Esophagus muscularis mucosa (tissue), 4 donors: ENCODE data around the gene PLA1A. TPM values are rescaled to one million over a fixed set of nuclear protein-coding genes. Genes with fewer than 3 reads are reported as not detected.
A peak's percentile ranks its signal among the peaks of the same experiment; 100 is the strongest.

Source experiments
- DNase-seq: peaks from one replicate; pipeline ENCODE4 v3.0.0-alpha.2; 2017; ENCODE audit errors: extremely low spot score
- H3K27ac ChIP-seq, 4 donors: fragments of 200-600 bp; sonication (generic); replicated peaks in 1 of 4; 1 replicate in 3 of 4; 2 replicates in 1 of 4; pipeline ENCODE4 v1.5.1; 2016 to 2019; ENCODE audit warnings: mild to moderate bottlenecking in 1 of 4
- H3K27me3 ChIP-seq, 4 donors: fragments of 200-600 bp; sonication (generic); one replicate each; pipeline versions ENCODE4 v1.5.1 to v1.6.0; 2016 to 2019
- H3K36me3 ChIP-seq, 4 donors: fragments of 200-600 bp; sonication (generic); one replicate each; pipeline ENCODE4 v1.5.1; 2016 to 2019
- H3K4me1 ChIP-seq, 4 donors: fragments of 200-600 bp; sonication (generic); one replicate each; pipeline ENCODE4 v1.5.1; 2016 to 2019
- H3K4me3 ChIP-seq, 4 donors: fragments of 200-600 bp; sonication (generic); 1 replicate in 2 of 4; 2 replicates in 2 of 4; pipeline ENCODE4 v1.5.1; 2016 to 2019; ENCODE audit warnings: mild to moderate bottlenecking in 4 of 4, moderate library complexity in 1 of 4
- H3K9me3 ChIP-seq, 4 donors: fragments of 200-600 bp; sonication (generic); 1 replicate in 3 of 4; 2 replicates in 1 of 4; pipeline ENCODE4 v1.5.1; 2016 to 2019
- CTCF ChIP-seq, 3 experiments: fragments of 200-600 bp in 2 of 3; fragments of 450-650 bp in 1 of 3; sonication (generic) in 2 of 3; IDR thresholded peaks; one replicate each; pipeline ENCODE4 v1.5.1; 2017 to 2019; ENCODE audit warnings: antibody characterized with exemption in 3 of 3, mild to moderate bottlenecking in 2 of 3, moderate library complexity in 1 of 3
- EP300 ChIP-seq: sonication (generic); formaldehyde crosslinking; IDR thresholded peaks from one replicate; pipeline ENCODE4 v1.6.1; 2017; ENCODE audit warnings: antibody characterized with exemption
- POLR2A ChIP-seq: fragments of 450-650 bp; IDR thresholded peaks from one replicate; pipeline ENCODE4 v1.6.1; 2017; ENCODE audit warnings: antibody characterized with exemption, moderate library complexity, mild to moderate bottlenecking, low read depth
- POLR2AphosphoS5 ChIP-seq, 2 donors: sonication (generic); formaldehyde crosslinking; IDR thresholded peaks; one replicate each; pipeline ENCODE4 v1.6.1; 2017; ENCODE audit warnings: antibody characterized with exemption in 2 of 2
- WGBS: methylation state at CpG from one replicate; pipeline ENCODE4 v1.1.5; 2018; 5-methylcytosine and 5-hydroxymethylcytosine counted together
- intact Hi-C: fragments of 100-400 bp; cut with DNase I; formaldehyde crosslinking; loops from one replicate; pipeline ENCODE4 v1.15.1; 2023
- total RNA-seq, 4 donors: library from RNA; depleted of rRNA; stranded (reverse); fragments of >200 nt; gene quantifications; one replicate each; pipeline versions ENCODE4 v1.1.0 to v1.2.1, GENCODE V29; 2016

The PLA1A gene
- total RNA-seq, 4 donors from 2014 or later, result 1.5 to 2.9 (median 2.0) TPM

GRCh38 chr3:119662604-119663373 lies 65.1 kb downstream of the PLA1A start:
- intact Hi-C loops, result no loop called here
- Histone ChIP-seq H3K27ac (peak overlapping the region; percentile 48 to 82 (median 78)), H3K4me1 (peaks cover 32 to 67% (median 59%) of the 10 kb centered on the region in 4 donors), H3K9me3 (no peaks in the 10 kb centered on the region), H3K4me3 (peak overlapping the region in 1 of 4 donors; percentile 2), H3K36me3 (peaks cover 0 to 20% (median 2%) of the 10 kb centered on the region in 4 donors), H3K27me3 (no peaks in the 10 kb centered on the region)
- TF ChIP-seq EP300, result no peak
- peak in 1 of 2 donors; percentile 39 for TF ChIP-seq POLR2AphosphoS5 (IDR thresholded peaks at IDR 0.05)
- peak; percentile 7 to 41 (median 24) for TF ChIP-seq CTCF (IDR thresholded peaks at IDR 0.05)
- no peak for DNase-seq
- WGBS, result 36% methylated on average over 1 of the region's 1 CpG

GRCh38 chr3:119663885-119664284 lies 66.2 kb downstream of the PLA1A start:
- no peaks in the 10 kb centered on the region for H3K9me3 ChIP-seq
- peaks cover 0 to 20% (median 8%) of the 10 kb centered on the region in 4 donors for H3K36me3 ChIP-seq
- H3K4me1 ChIP-seq, result peaks cover 32 to 64% (median 54%) of the 10 kb centered on the region in 4 donors
- intact Hi-C loops, result no loop called here
- TF ChIP-seq POLR2AphosphoS5 (IDR thresholded peaks at IDR 0.05), result no peak
- TF ChIP-seq EP300, result no peak
- TF ChIP-seq POLR2A, result no peak
- 68% methylated on average over 2 of the region's 2 CpGs for WGBS
- no peak overlapping the region for H3K4me3 ChIP-seq
- H3K27me3 ChIP-seq, result no peaks in the 10 kb centered on the region
- no peak for DNase-seq
- H3K27ac ChIP-seq, result peak overlapping the region in 3 of 4 donors; percentile 23 to 78 (median 77)

GRCh38 chr3:119664370-119664769 lies 66.7 kb downstream of the PLA1A start:
- intact Hi-C loops, result no loop called here
- Histone ChIP-seq H3K27me3 (no peaks in the 10 kb centered on the region), H3K9me3 (no peaks in the 10 kb centered on the region), H3K4me1 (peaks cover 32 to 60% (median 51%) of the 10 kb centered on the region in 4 donors), H3K27ac (peak overlapping the region in 3 of 4 donors; percentile 23 to 78 (median 77)), H3K4me3 (no peak overlapping the region), H3K36me3 (peaks cover 0 to 23% (median 11%) of the 10 kb centered on the region in 4 donors)
- no peak for DNase-seq
- TF ChIP-seq POLR2A (no peak), CTCF (IDR thresholded peaks at IDR 0.05) (no peak), EP300 (no peak), POLR2AphosphoS5 (IDR thresholded peaks at IDR 0.05) (no peak)
- 66% methylated on average over 4 of the region's 4 CpGs for WGBS

- 74% methylated on average over 4 of the region's 4 CpGs for WGBS
- Histone ChIP-seq H3K9me3 (no peaks in the 10 kb centered on the region), H3K27me3 (no peaks in the 10 kb centered on the region), H3K4me3 (no peak overlapping the region), H3K4me1 (peaks cover 37 to 56% (median 50%) of the 10 kb centered on the region in 4 donors), H3K27ac (peak overlapping the region in 3 of 4 donors; percentile 7 to 78 (median 77)), H3K36me3 (peaks cover 0 to 24% (median 13%) of the 10 kb centered on the region in 4 donors)
- intact Hi-C loops, result no loop called here
- no peak for DNase-seq
- TF ChIP-seq CTCF (IDR thresholded peaks at IDR 0.05) (no peak), POLR2AphosphoS5 (IDR thresholded peaks at IDR 0.05) (peak in 1 of 2 donors; percentile 3)
Measured at GRCh38 chr3:119664850-119665379, 67.2 kb downstream of the PLA1A start.

- no peak for DNase-seq
- intact Hi-C loops, result no loop called here
- H3K4me3 ChIP-seq, result no peak overlapping the region
- H3K27ac ChIP-seq, result peak overlapping the region in 1 of 4 donors; percentile 77
- H3K36me3 ChIP-seq, result peaks cover 0 to 33% (median 17%) of the 10 kb centered on the region in 4 donors
- TF ChIP-seq POLR2A (no peak), EP300 (no peak), CTCF (IDR thresholded peaks at IDR 0.05) (no peak), POLR2AphosphoS5 (IDR thresholded peaks at IDR 0.05) (no peak)
- no peaks in the 10 kb centered on the region for H3K9me3 ChIP-seq
- peaks cover 34 to 50% (median 41%) of the 10 kb centered on the region in 4 donors for H3K4me1 ChIP-seq
- 78% methylated on average over 6 of the region's 6 CpGs for WGBS
- no peaks in the 10 kb centered on the region for H3K27me3 ChIP-seq
Measured at GRCh38 chr3:119665954-119666559, 68.4 kb downstream of the PLA1A start.
